ENCODE measurements around the gene ZNF524.

Gene ZNF524

GRCh38 chr19:55613930-55614710 lies 14.0 kb downstream of the ZNF524 start:
- no peak for DNase-seq (ENCODE audit: low read depth)
- no peak overlapping the region for H3K4me3 ChIP-seq (ENCODE audit: control insufficient read depth, low read depth, low read length)
- TF ChIP-seq, protein P1, sequence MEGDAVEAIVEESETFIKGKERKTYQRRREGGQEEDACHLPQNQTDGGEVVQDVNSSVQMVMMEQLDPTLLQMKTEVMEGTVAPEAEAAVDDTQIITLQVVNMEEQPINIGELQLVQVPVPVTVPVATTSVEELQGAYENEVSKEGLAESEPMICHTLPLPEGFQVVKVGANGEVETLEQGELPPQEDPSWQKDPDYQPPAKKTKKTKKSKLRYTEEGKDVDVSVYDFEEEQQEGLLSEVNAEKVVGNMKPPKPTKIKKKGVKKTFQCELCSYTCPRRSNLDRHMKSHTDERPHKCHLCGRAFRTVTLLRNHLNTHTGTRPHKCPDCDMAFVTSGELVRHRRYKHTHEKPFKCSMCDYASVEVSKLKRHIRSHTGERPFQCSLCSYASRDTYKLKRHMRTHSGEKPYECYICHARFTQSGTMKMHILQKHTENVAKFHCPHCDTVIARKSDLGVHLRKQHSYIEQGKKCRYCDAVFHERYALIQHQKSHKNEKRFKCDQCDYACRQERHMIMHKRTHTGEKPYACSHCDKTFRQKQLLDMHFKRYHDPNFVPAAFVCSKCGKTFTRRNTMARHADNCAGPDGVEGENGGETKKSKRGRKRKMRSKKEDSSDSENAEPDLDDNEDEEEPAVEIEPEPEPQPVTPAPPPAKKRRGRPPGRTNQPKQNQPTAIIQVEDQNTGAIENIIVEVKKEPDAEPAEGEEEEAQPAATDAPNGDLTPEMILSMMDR (conservative IDR thresholded peaks at IDR 0.05; ENCODE audit: control insufficient read depth, insufficient read depth, low read depth, low read length) = no peak

GRCh38 chr19:55614711-55615542 lies 14.8 kb downstream of the ZNF524 start:
- H3K4me3 ChIP-seq (ENCODE audit: control insufficient read depth, low read depth, low read length) = no peak overlapping the region
- no peak for DNase-seq (ENCODE audit: low read depth)
- TF ChIP-seq, protein P1 (conservative IDR thresholded peaks at IDR 0.05; ENCODE audit: control insufficient read depth, insufficient read depth, low read depth, low read length) = no peak

DNA sequence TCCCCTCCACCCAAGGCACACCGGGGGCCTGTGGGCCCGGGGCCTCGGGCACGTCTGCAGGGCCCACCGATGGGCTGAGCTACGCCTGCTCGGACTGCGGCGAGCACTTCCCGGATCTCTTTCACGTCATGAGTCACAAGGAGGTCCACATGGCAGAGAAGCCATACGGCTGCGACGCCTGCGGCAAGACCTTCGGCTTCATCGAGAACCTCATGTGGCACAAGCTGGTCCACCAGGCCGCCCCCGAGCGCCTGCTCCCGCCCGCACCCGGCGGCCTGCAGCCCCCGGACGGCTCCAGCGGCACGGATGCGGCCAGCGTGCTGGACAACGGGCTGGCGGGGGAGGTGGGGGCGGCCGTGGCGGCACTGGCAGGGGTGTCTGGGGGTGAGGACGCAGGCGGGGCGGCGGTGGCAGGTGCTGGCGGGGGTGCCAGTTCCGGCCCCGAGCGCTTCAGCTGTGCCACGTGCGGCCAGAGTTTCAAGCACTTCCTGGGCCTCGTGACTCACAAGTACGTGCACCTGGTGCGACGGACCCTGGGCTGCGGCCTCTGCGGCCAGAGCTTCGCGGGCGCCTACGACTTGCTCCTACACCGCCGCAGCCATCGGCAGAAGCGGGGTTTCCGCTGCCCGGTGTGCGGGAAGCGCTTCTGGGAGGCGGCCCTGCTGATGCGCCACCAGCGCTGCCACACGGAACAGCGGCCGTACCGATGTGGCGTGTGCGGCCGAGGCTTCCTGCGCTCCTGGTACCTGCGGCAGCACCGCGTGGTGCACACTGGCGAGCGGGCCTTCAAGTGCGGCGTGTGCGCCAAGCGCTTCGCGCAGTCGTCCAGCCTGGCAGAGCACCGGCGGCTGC lies 15.7 kb downstream of the ZNF524 start:
- no peak overlapping the region for H3K4me3 ChIP-seq (ENCODE audit: control insufficient read depth, low read depth, low read length)
- TF ChIP-seq, protein P1 (conservative IDR thresholded peaks at IDR 0.05; ENCODE audit: control insufficient read depth, insufficient read depth, low read depth, low read length) = no peak
- DNase-seq (ENCODE audit: low read depth) = no peak

- H3K4me3 ChIP-seq (ENCODE audit: control insufficient read depth, low read depth, low read length) = no peak overlapping the region
- TF ChIP-seq, protein P1 (conservative IDR thresholded peaks at IDR 0.05; ENCODE audit: control insufficient read depth, insufficient read depth, low read depth, low read length) = no peak
- no peak for DNase-seq (ENCODE audit: low read depth)
Measured at GRCh38 chr19:55616395-55616875, 16.3 kb downstream of the ZNF524 start.

- TF ChIP-seq, protein P1 (conservative IDR thresholded peaks at IDR 0.05; ENCODE audit: control insufficient read depth, insufficient read depth, low read depth, low read length) = no peak
- no peak for DNase-seq (ENCODE audit: low read depth)
- no peak overlapping the region for H3K4me3 ChIP-seq (ENCODE audit: control insufficient read depth, low read depth, low read length)
Measured at GRCh38 chr19:55617426-55617825, 17.3 kb downstream of the ZNF524 start.

DNA sequence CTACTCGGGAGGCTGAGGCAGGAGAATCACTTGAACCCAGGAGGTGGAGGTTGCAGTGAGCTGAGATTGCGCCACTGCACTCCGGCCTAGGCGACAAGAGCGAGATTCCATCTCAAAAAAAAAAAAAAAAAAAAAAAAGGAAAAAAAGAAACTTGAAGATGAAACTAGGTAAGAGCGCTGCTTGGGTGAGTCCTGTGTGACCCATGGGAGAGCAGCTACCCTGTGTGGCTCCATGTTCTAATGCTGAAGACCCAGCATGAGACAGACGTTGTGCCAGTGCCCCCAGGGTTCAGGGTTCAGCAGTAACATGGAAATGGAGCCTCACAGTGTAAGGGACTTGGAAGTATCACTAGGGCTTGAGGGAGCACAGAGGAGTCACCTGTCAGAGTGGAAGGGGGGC lies 18.3 kb downstream of the ZNF524 start:
- no peak for DNase-seq (ENCODE audit: low read depth)
- TF ChIP-seq, protein P1 (conservative IDR thresholded peaks at IDR 0.05; ENCODE audit: control insufficient read depth, insufficient read depth, low read depth, low read length) = no peak
- H3K4me3 ChIP-seq (ENCODE audit: control insufficient read depth, low read depth, low read length) = no peak overlapping the region
